H1 (cell line): Measurements from ENCODE around the gene WFDC10A. TPM values are rescaled to one million over a fixed set of nuclear protein-coding genes. Genes with fewer than 3 reads are reported as not detected.

Experiments
- CTCF ChIA-PET: fragments of 300-600 bp; sonication (Branson Sonifier 250); formaldehyde crosslinking; loops from one replicate; lab custom pipeline; 2021; ENCODE audit not compliant: partially characterized antibody; lab: Charles Lee
- POLR2A ChIA-PET: fragments of 300-600 bp; sonication (Branson Sonifier 250); formaldehyde crosslinking; loops from one replicate; lab custom pipeline; 2021; ENCODE audit warnings: inconsistent platforms; ENCODE audit not compliant: partially characterized antibody; lab: Charles Lee
- DNase-seq, 2 experiments: peaks; one replicate each; pipeline versions ENCODE4 v3.0.0 to v3.0.0-alpha.2; 2010 to 2022; ENCODE audit warnings: low spot score in 2 of 2, low read depth in 1 of 2, mixed read lengths in 1 of 2
- FAIRE-seq: peaks from 2 replicates; lab custom pipeline; 2011; peaks lifted over from hg19 to GRCh38; lab: Jason Lieb, UNC
- H2AFZ ChIP-seq: 2 replicates; pipeline ENCODE4 v1.8.1; 2012; ENCODE audit warnings: low read length, inconsistent platforms
- H2AK5ac ChIP-seq: 2 replicates; pipeline ENCODE4 v1.6.1; 2013; ENCODE audit warnings: low read depth, low read length
- H2BK120ac ChIP-seq: replicated peaks from 2 replicates; pipeline ENCODE3; 2013; ENCODE audit warnings: low read depth, low read length, inconsistent platforms
- H2BK12ac ChIP-seq: 2 replicates; pipeline ENCODE4 v1.6.1; 2013; ENCODE audit warnings: low read depth, low read length
- H2BK15ac ChIP-seq: 2 replicates; pipeline ENCODE4 v1.6.1; 2013; ENCODE audit warnings: low read length
- H2BK20ac ChIP-seq: 2 replicates; pipeline ENCODE4 v1.6.1; 2013; ENCODE audit warnings: low read length
- H2BK5ac ChIP-seq: 2 replicates; pipeline ENCODE4 v1.6.1; 2013; ENCODE audit warnings: low read depth, low read length
- H3K14ac ChIP-seq: 2 replicates; pipeline ENCODE4 v1.6.1; 2013; ENCODE audit warnings: inconsistent platforms; ENCODE audit not compliant: insufficient read length
- H3K18ac ChIP-seq: 2 replicates; pipeline ENCODE4 v1.6.1; 2013; ENCODE audit warnings: low read length; ENCODE audit errors: extremely low read depth
- H3K23ac ChIP-seq: 2 replicates; pipeline ENCODE4 v1.6.1; 2013; ENCODE audit warnings: inconsistent platforms; ENCODE audit not compliant: insufficient read length
- H3K23me2 ChIP-seq: 2 replicates; pipeline ENCODE4 v1.6.1; 2013; ENCODE audit warnings: low read depth, low read length
- H3K27ac ChIP-seq: 2 replicates; pipeline ENCODE4 v1.6.1; 2011; ENCODE audit warnings: low read depth, low read length, inconsistent platforms
- H3K27me3 ChIP-seq, 4 experiments: replicated peaks in 1 of 4; 1 replicate in 1 of 4; 2 replicates in 3 of 4; pipeline versions ENCODE4 v1.6.1 to v1.8.1; 2011 to 2013; ENCODE audit warnings: low read length in 3 of 4, mild to moderate bottlenecking in 3 of 4, inconsistent platforms in 2 of 4, mixed read lengths in 2 of 4, moderate library complexity in 1 of 4; ENCODE audit not compliant: control insufficient read depth in 3 of 4, insufficient read depth in 3 of 4; ENCODE audit errors: extremely low read depth in 1 of 4
- H3K36me3 ChIP-seq, 4 experiments: 2 replicates each; pipeline versions ENCODE4 v1.6.1 to v1.8.1; 2011 to 2013; ENCODE audit warnings: mild to moderate bottlenecking in 4 of 4, low read length in 3 of 4, moderate library complexity in 2 of 4, control low read depth in 1 of 4, inconsistent platforms in 1 of 4; ENCODE audit not compliant: insufficient read depth in 4 of 4, control insufficient read depth in 2 of 4
- H3K4ac ChIP-seq: replicated peaks from 2 replicates; pipeline ENCODE3; 2013; ENCODE audit warnings: low read length, low read depth, mixed read lengths, inconsistent platforms; ENCODE audit not compliant: insufficient read length
- H3K4me1 ChIP-seq, 4 experiments: replicated peaks in 1 of 4; 1 replicate in 1 of 4; 2 replicates in 3 of 4; pipeline versions ENCODE4 v1.6.1 to v1.8.1; 2011 to 2013; ENCODE audit warnings: low read length in 3 of 4, inconsistent platforms in 2 of 4, mixed read lengths in 1 of 4; ENCODE audit not compliant: insufficient read depth in 4 of 4, control insufficient read depth in 3 of 4
- H3K4me2 ChIP-seq, 2 experiments: 2 replicates each; pipeline versions ENCODE4 v1.6.1 to v1.8.1; 2011 to 2013; ENCODE audit warnings: low read depth in 2 of 2, low read length in 2 of 2, control low read depth in 1 of 2, inconsistent platforms in 1 of 2, mild to moderate bottlenecking in 1 of 2; ENCODE audit not compliant: insufficient read depth in 1 of 2
- H3K4me3 ChIP-seq, 4 experiments: fragments of 200-600, 300-600 bp in 1 of 4; sonication (generic), shearing (Covaris generic), sonication (Bioruptor Twin) in 1 of 4; 2 replicates each; pipeline versions ENCODE4 v1.5.1 to v1.8.1; 2011 to 2016; ENCODE audit warnings: low read length in 4 of 4, low read depth in 3 of 4, control low read depth in 2 of 4, inconsistent platforms in 2 of 4, mild to moderate bottlenecking in 2 of 4, mixed read lengths in 1 of 4, moderate library complexity in 1 of 4; ENCODE audit not compliant: insufficient read depth in 2 of 4; ENCODE audit errors: extremely low read depth in 1 of 4
- H3K56ac ChIP-seq: replicated peaks from 2 replicates; pipeline ENCODE3; 2013; ENCODE audit warnings: low read depth, mild to moderate bottlenecking, mixed read lengths, low read length, inconsistent platforms; ENCODE audit not compliant: insufficient read length
- H3K79me1 ChIP-seq: 2 replicates; pipeline ENCODE4 v1.6.1; 2013; ENCODE audit warnings: low read depth, low read length, control low read depth
- H3K79me2 ChIP-seq, 2 experiments: 2 replicates each; pipeline versions ENCODE4 v1.6.1 to v1.8.1; 2012 to 2013; ENCODE audit warnings: low read length in 2 of 2, mild to moderate bottlenecking in 2 of 2, inconsistent platforms in 1 of 2; ENCODE audit not compliant: insufficient read depth in 2 of 2, control insufficient read depth in 1 of 2
- H3K9ac ChIP-seq, 4 experiments: replicated peaks in 1 of 4; 1 replicate in 1 of 4; 2 replicates in 3 of 4; pipeline versions ENCODE4 v1.6.1 to v1.8.1; 2011 to 2013; ENCODE audit warnings: low read depth in 3 of 4, low read length in 3 of 4, control low read depth in 2 of 4, mild to moderate bottlenecking in 2 of 4, moderate library complexity in 2 of 4, inconsistent platforms in 1 of 4; ENCODE audit errors: extremely low read depth in 1 of 4
- H3K9me3 ChIP-seq, 2 experiments: 2 replicates each; pipeline versions ENCODE4 v1.6.1 to v1.8.1; 2012 to 2013; ENCODE audit warnings: mild to moderate bottlenecking in 2 of 2, moderate library complexity in 2 of 2, control low read depth in 1 of 2, inconsistent platforms in 1 of 2, low read depth in 1 of 2, low read length in 1 of 2, mixed read lengths in 1 of 2; ENCODE audit not compliant: insufficient read depth in 2 of 2
- H4K20me1 ChIP-seq, 2 experiments: replicated peaks in 1 of 2; 2 replicates each; pipeline versions ENCODE3 to v1.8.1; 2011 to 2013; ENCODE audit warnings: inconsistent platforms in 2 of 2, low read length in 2 of 2, mild to moderate bottlenecking in 1 of 2; ENCODE audit not compliant: insufficient read depth in 2 of 2, control insufficient read depth in 1 of 2
- H4K5ac ChIP-seq: 2 replicates; pipeline ENCODE4 v1.6.1; 2013; ENCODE audit warnings: low read length, low read depth, mixed read lengths, inconsistent platforms; ENCODE audit not compliant: insufficient read length
- H4K8ac ChIP-seq: 2 replicates; pipeline ENCODE4 v1.8.0; 2013; ENCODE audit warnings: mild to moderate bottlenecking, moderate library complexity, low read length, inconsistent platforms; ENCODE audit not compliant: insufficient read depth; ENCODE audit errors: extremely low read depth
- H4K91ac ChIP-seq: replicated peaks from 2 replicates; pipeline ENCODE3; 2013; ENCODE audit warnings: low read length, mixed read lengths, inconsistent platforms; ENCODE audit not compliant: insufficient read length
- CEBPB ChIP-seq: IDR thresholded peaks from 2 replicates; pipeline ENCODE4 v1.6.1; 2012; ENCODE audit warnings: low read depth, low read length
- CTCF ChIP-seq, 3 experiments: IDR thresholded peaks; 1 replicate in 2 of 3; 2 replicates in 1 of 3; pipeline versions ENCODE4 v1.5.1 to v1.6.1; 2011; ENCODE audit warnings: low read length in 3 of 3, mild to moderate bottlenecking in 3 of 3, inconsistent platforms in 2 of 3, low read depth in 1 of 3, moderate library complexity in 1 of 3; ENCODE audit not compliant: insufficient read depth in 1 of 3; ENCODE audit errors: control extremely low read depth in 1 of 3
- JUND ChIP-seq: IDR thresholded peaks from 2 replicates; pipeline ENCODE4 v1.6.1; 2011; ENCODE audit warnings: mild to moderate bottlenecking, improper control_type of control experiment, low read length
- RAD21 ChIP-seq, 2 experiments: IDR thresholded peaks in 1 of 2; conservative IDR thresholded peaks in 1 of 2; 2 replicates each; pipeline ENCODE4 v1.6.1; 2011; ENCODE audit warnings: low read depth in 2 of 2, low read length in 2 of 2, improper control_type of control experiment in 1 of 2, inconsistent platforms in 1 of 2, mild to moderate bottlenecking in 1 of 2, moderate library complexity in 1 of 2
- SP4 ChIP-seq: IDR thresholded peaks from 2 replicates; pipeline ENCODE4 v1.6.1; 2012; ENCODE audit warnings: low read length, inconsistent platforms
- TCF12 ChIP-seq: IDR thresholded peaks from 2 replicates; pipeline ENCODE4 v1.6.1; 2011; ENCODE audit warnings: low read depth, mild to moderate bottlenecking, low read length
- YY1 ChIP-seq: IDR thresholded peaks from 2 replicates; pipeline ENCODE4 v1.6.1; 2011; ENCODE audit warnings: low read depth, mild to moderate bottlenecking, low read length
- WGBS, 2 experiments: shearing (Covaris generic) in 1 of 2; methylation state at CpG; one replicate each; pipeline versions ENCODE4 v1.1.6 to v1.1.7; 2013 to 2015; ENCODE audit warnings: low lambda C conversion rate in 2 of 2, mixed read lengths in 2 of 2, inconsistent platforms in 1 of 2, low coverage in 1 of 2, missing lambda C conversion rate in 1 of 2; ENCODE audit not compliant: insufficient replicate concordance in 2 of 2, insufficient coverage in 1 of 2, insufficient read length in 1 of 2; ENCODE audit errors: extremely low coverage in 1 of 2, missing lambda C conversion rate in 1 of 2; 5-methylcytosine and 5-hydroxymethylcytosine counted together
- polyA plus RNA-seq, 7 experiments: library from polyadenylated mRNA; depleted of rRNA in 3 of 7; stranded (reverse) in 5 of 7; unstranded in 2 of 7; fragments of >200 nt in 5 of 7; fragments of 200-250 nt in 2 of 7; gene quantifications; 1 replicate in 5 of 7; 2 replicates in 1 of 7; 4 replicates in 1 of 7; pipeline versions ENCODE4 v1.2.1 to v1.2.3, GENCODE V29; 2011 to 2013; ENCODE audit warnings: missing spikeins in 2 of 7, mixed read lengths in 2 of 7
- total RNA-seq: library from RNA; stranded (reverse); fragmentation: NEBNext Ultra II Directional; extraction: Animal tissue kit (Norgen Biotek cat#: 25700); gene quantifications from 2 replicates; pipeline ENCODE4 v1.2.1, GENCODE V29; 2021

The WFDC10A gene
- total and polyA plus RNA-seq, 2 of the 8 experiments (the other 6 are each of a cell fraction or from before 2014, with no cell fraction given): not detected

GRCh38 chr20:45592574-45593189 lies 36.9 kb upstream of the WFDC10A start:
- TF ChIP-seq YY1 (peak; percentile 45; the same call in 1 of the 2 replicates), CTCF (IDR thresholded peaks at IDR 0.05; ENCODE audit: control extremely low read depth in 1 of 3, insufficient read depth in 1 of 3, low read depth in 1 of 3, low read length in 3 of 3) (peak in 2 of 3 experiments; percentile 86 to 99; a peak in 3 of 4 replicates), TCF12 (no peak), JUND (peak; percentile 14; the same call in 1 of the 2 replicates), RAD21 (IDR thresholded peaks at IDR 0.05 in 1 of 2, conservative IDR thresholded peaks at IDR 0.05 in 1 of 2; ENCODE audit: low read depth in 2 of 2, low read length in 2 of 2) (peak; percentile 83 to 85), SP4 (no peak), CEBPB (0 out of 2 replicates have a peak, but pooled peaks have one; percentile 10)
- Histone ChIP-seq H3K4me3 (no peak overlapping the region), H3K23me2 (no peaks in the 10 kb centered on the region), H3K9me3 (no peaks in the 10 kb centered on the region), H2BK20ac (no peak overlapping the region), H3K79me2 (no peaks in the 10 kb centered on the region), H3K79me1 (no peaks in the 10 kb centered on the region), H2BK5ac (no peak overlapping the region), H3K36me3 (no peaks in the 10 kb centered on the region), H3K27me3 (no peaks in the 10 kb centered on the region; a peak in 1 of 7 replicates), H4K91ac (no peak overlapping the region), H2BK15ac (no peak overlapping the region), H3K4me2 (no peak overlapping the region), H3K27ac (no peak overlapping the region), H4K20me1 (no peaks in the 10 kb centered on the region), H3K18ac (no peak overlapping the region), H2BK120ac (no peak overlapping the region), H3K23ac (no peak overlapping the region), H4K5ac (no peak overlapping the region), H4K8ac (no peak overlapping the region), H3K4me1 (no peaks in the 10 kb centered on the region), H3K9ac (no peak overlapping the region), H2AFZ (no peak overlapping the region), H2AK5ac (no peak overlapping the region), H3K4ac (no peak overlapping the region), H3K56ac (no peak overlapping the region), H2BK12ac (peak overlapping the region; percentile 17; the same call in 1 of the 2 replicates), H3K14ac (no peak overlapping the region)
- ChIA-PET CTCF (interaction anchor here (0.6 to 4.8 kb wide), 12 partner anchors 10 to 182 kb away, joined by 3 to 48 read pairs (median 3); no protein-coding TSS in a partner anchor), POLR2A (interaction anchor here (1.0 kb wide), 1 partner anchor 178 kb away, joined by 4 read pairs; no protein-coding TSS in a partner anchor)
- WGBS, 2 experiments: 67% methylated on average over 4 of the region's 5 CpGs; no CpG with 5 or more reads in 1 of the 2 experiments
- DNase-seq: no peak
- peak; percentile 78 for FAIRE-seq
